MM.1S (cell line): ENCODE results near the gene GALNT7.

Experiments
- DNase-seq: peaks from one replicate; pipeline ENCODE4 v3.0.0-alpha.2; 2015
- H2AFZ ChIP-seq: fragments of 300-600 bp; sonication (generic); 2 replicates; pipeline ENCODE4 v1.6.0; 2016; ENCODE audit warnings: antibody characterized with exemption, low read length
- H3F3A ChIP-seq: fragments of 300-600 bp; sonication (generic); 2 replicates; pipeline ENCODE4 v1.6.1; 2016; ENCODE audit warnings: mild to moderate bottlenecking, antibody characterized with exemption, low read length, moderate library complexity, mixed read lengths; ENCODE audit not compliant: insufficient read depth
- H3K27ac ChIP-seq: fragments of 300-600 bp; sonication (generic); 2 replicates; pipeline ENCODE4 v1.5.1; 2016; ENCODE audit warnings: mild to moderate bottlenecking, low read length
- H3K27me3 ChIP-seq: fragments of 300-600 bp; sonication (generic); replicated peaks from 2 replicates; pipeline ENCODE4 v1.6.0; 2016; ENCODE audit warnings: low read length; ENCODE audit not compliant: insufficient read depth
- H3K36me3 ChIP-seq: fragments of 300-600 bp; sonication (generic); replicated peaks from 2 replicates; pipeline ENCODE4 v1.6.1; 2016; ENCODE audit warnings: mild to moderate bottlenecking, low read length, mixed read lengths; ENCODE audit not compliant: insufficient read depth
- H3K4me1 ChIP-seq: fragments of 300-600 bp; sonication (generic); 2 replicates; pipeline ENCODE4 v1.6.1; 2016; ENCODE audit warnings: low read length, mixed read lengths
- H3K4me2 ChIP-seq: fragments of 300-600 bp; sonication (generic); 2 replicates; pipeline ENCODE4 v1.6.0; 2016; ENCODE audit warnings: low read depth, low read length
- H3K4me3 ChIP-seq: fragments of 300-600 bp; sonication (generic); 2 replicates; pipeline ENCODE4 v1.5.1; 2016; ENCODE audit warnings: low read length, mixed read lengths
- H3K79me2 ChIP-seq: fragments of 300-600 bp; sonication (generic); 2 replicates; pipeline ENCODE4 v1.6.1; 2016; ENCODE audit warnings: mixed run types, low read length, mixed read lengths
- H3K9ac ChIP-seq: fragments of 300-600 bp; sonication (generic); 2 replicates; pipeline ENCODE4 v1.6.1; 2016; ENCODE audit warnings: low read length, mixed read lengths
- H3K9me2 ChIP-seq: fragments of 300-600 bp; sonication (generic); replicated peaks from 2 replicates; pipeline ENCODE4 v1.6.1; 2016; ENCODE audit warnings: mild to moderate bottlenecking, low read length, mixed read lengths; ENCODE audit not compliant: insufficient read depth
- H3K9me3 ChIP-seq: fragments of 300-600 bp; sonication (generic); replicated peaks from 2 replicates; pipeline ENCODE4 v1.6.1; 2016; ENCODE audit warnings: mild to moderate bottlenecking, low read length, mixed read lengths; ENCODE audit not compliant: insufficient read depth
- H4K20me1 ChIP-seq: fragments of 300-600 bp; sonication (generic); 2 replicates; pipeline ENCODE4 v1.6.1; 2016; ENCODE audit warnings: mild to moderate bottlenecking, low read length, moderate library complexity, mixed read lengths; ENCODE audit not compliant: insufficient read depth
- EZH2 ChIP-seq: fragments of 300-600 bp; sonication (generic); optimal IDR thresholded peaks from 2 replicates; pipeline ENCODE3; 2017; ENCODE audit warnings: low read depth, mild to moderate bottlenecking, antibody characterized with exemption, low read length, mixed read lengths
- EZH2phosphoT487 ChIP-seq: fragments of 300-600 bp; sonication (generic); IDR thresholded peaks from 2 replicates; pipeline ENCODE4 v1.6.1; 2018; ENCODE audit warnings: antibody characterized with exemption, low read length
- TF ChIP-seq, protein P1 (sequence below): fragments of 300-600 bp; sonication (generic); IDR thresholded peaks from 2 replicates; pipeline ENCODE4 v1.5.1; 2016; ENCODE audit warnings: antibody characterized with exemption, low read length, mixed read lengths

GALNT7 gene

GRCh38 chr4:173365359-173365996 is 196.9 kb downstream of the GALNT7 start:
- Histone ChIP-seq H2AFZ (no peak overlapping the region), H4K20me1 (no peaks in the 10 kb centered on the region), H3K27ac (no peak overlapping the region)

DNA sequence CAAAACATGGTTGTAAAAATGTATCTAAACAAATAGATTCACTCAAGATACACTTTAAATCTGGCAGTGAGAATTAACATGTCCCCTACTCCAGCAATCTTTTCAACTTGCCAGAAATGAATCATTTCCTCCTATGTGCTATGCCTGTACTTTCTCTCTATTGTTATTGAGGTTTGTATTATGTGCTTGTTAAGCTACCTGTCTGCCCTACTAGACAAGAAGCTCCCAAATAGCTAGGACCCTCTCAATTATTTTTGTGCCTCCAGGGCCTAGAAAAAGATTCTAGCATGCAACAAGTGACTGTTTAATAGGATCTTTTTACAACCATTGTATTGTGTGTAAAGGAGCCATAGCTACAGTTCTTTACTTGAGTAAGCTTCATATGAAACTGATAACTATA is 198.7 kb downstream of the GALNT7 start:
- no peaks in the 10 kb centered on the region for H4K20me1 ChIP-seq
- H3K4me2 ChIP-seq: no peak overlapping the region
- peaks cover 13% of the 10 kb centered on the region for H3K79me2 ChIP-seq
- no peak overlapping the region for H3K4me3 ChIP-seq
- H3K9me3 ChIP-seq: no peaks in the 10 kb centered on the region
- no peak overlapping the region for H3K27ac ChIP-seq
- DNase-seq: no peak
- H3K4me1 ChIP-seq: no peaks in the 10 kb centered on the region
- no peaks in the 10 kb centered on the region for H3K36me3 ChIP-seq
- no peak overlapping the region for H2AFZ ChIP-seq
- no peak overlapping the region for H3K9ac ChIP-seq
- TF ChIP-seq, protein P1, sequence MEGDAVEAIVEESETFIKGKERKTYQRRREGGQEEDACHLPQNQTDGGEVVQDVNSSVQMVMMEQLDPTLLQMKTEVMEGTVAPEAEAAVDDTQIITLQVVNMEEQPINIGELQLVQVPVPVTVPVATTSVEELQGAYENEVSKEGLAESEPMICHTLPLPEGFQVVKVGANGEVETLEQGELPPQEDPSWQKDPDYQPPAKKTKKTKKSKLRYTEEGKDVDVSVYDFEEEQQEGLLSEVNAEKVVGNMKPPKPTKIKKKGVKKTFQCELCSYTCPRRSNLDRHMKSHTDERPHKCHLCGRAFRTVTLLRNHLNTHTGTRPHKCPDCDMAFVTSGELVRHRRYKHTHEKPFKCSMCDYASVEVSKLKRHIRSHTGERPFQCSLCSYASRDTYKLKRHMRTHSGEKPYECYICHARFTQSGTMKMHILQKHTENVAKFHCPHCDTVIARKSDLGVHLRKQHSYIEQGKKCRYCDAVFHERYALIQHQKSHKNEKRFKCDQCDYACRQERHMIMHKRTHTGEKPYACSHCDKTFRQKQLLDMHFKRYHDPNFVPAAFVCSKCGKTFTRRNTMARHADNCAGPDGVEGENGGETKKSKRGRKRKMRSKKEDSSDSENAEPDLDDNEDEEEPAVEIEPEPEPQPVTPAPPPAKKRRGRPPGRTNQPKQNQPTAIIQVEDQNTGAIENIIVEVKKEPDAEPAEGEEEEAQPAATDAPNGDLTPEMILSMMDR: no peak
- TF ChIP-seq EZH2: no peak
- no peaks in the 10 kb centered on the region for H3K27me3 ChIP-seq
- peaks cover 7% of the 10 kb centered on the region; the same call in 1 of the 2 replicates for H3F3A ChIP-seq
- no peaks in the 10 kb centered on the region for H3K9me2 ChIP-seq

More at GRCh38 chr4:173365359-173365996, 196.9 kb downstream of the GALNT7 start:
- Histone ChIP-seq H3K4me1 (no peaks in the 10 kb centered on the region), H3K27me3 (no peaks in the 10 kb centered on the region), H3K36me3 (no peaks in the 10 kb centered on the region), H3K9ac (no peak overlapping the region), H3K79me2 (no peaks in the 10 kb centered on the region), H3F3A (peaks cover 7% of the 10 kb centered on the region; the same call in 1 of the 2 replicates), H3K4me3 (no peak overlapping the region), H3K4me2 (no peak overlapping the region), H3K9me2 (no peaks in the 10 kb centered on the region), H3K9me3 (no peaks in the 10 kb centered on the region)
- TF ChIP-seq EZH2phosphoT487: no peak
- TF ChIP-seq, protein P1: no peak
- no peak for TF ChIP-seq EZH2
- DNase-seq: no peak

DNA sequence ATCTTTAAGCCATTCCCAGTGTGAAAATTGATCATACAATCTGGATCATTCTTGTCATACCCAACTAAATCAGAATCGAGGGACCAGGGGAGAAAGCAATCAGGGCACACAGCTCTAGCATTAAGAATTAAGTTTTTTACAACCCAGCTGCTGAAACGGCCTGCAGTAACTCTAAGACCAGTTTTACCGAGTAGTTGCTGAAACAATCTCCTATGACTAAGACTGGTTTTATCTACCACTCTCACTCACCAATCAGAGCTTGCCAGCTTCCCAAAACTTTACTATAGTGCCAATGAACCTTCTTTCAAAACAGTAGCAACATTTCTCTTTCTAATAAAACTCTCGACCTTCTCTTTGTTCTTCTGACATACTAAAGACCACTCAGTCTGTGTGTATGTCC is 199.3 kb downstream of the GALNT7 start:
- Histone ChIP-seq H3F3A (peaks cover 7% of the 10 kb centered on the region; the same call in 1 of the 2 replicates), H3K9ac (no peak overlapping the region), H3K9me2 (no peaks in the 10 kb centered on the region), H3K36me3 (no peaks in the 10 kb centered on the region), H3K4me2 (no peak overlapping the region), H3K79me2 (peaks cover 19% of the 10 kb centered on the region), H3K27ac (no peak overlapping the region), H3K4me1 (no peaks in the 10 kb centered on the region), H3K27me3 (no peaks in the 10 kb centered on the region), H4K20me1 (no peaks in the 10 kb centered on the region), H3K4me3 (no peak overlapping the region), H3K9me3 (no peaks in the 10 kb centered on the region), H2AFZ (no peak overlapping the region)
- DNase-seq: no peak
- TF ChIP-seq, protein P1: no peak
- TF ChIP-seq EZH2phosphoT487 (no peak), EZH2 (no peak)
